SW 1271 (cell line): Measurements from ENCODE around the gene UVSSA.
"Not testable (repeated sequence)": the region's sequence is repeated elsewhere in the genome, so short reads cannot be mapped to it uniquely, and the experiment has no call there.

ENCODE experiments used
- DNase-seq, 2 experiments: peaks; one replicate each; lab custom pipeline; 2025; lab: John Stamatoyannopoulos, UW

The UVSSA gene

DNA sequence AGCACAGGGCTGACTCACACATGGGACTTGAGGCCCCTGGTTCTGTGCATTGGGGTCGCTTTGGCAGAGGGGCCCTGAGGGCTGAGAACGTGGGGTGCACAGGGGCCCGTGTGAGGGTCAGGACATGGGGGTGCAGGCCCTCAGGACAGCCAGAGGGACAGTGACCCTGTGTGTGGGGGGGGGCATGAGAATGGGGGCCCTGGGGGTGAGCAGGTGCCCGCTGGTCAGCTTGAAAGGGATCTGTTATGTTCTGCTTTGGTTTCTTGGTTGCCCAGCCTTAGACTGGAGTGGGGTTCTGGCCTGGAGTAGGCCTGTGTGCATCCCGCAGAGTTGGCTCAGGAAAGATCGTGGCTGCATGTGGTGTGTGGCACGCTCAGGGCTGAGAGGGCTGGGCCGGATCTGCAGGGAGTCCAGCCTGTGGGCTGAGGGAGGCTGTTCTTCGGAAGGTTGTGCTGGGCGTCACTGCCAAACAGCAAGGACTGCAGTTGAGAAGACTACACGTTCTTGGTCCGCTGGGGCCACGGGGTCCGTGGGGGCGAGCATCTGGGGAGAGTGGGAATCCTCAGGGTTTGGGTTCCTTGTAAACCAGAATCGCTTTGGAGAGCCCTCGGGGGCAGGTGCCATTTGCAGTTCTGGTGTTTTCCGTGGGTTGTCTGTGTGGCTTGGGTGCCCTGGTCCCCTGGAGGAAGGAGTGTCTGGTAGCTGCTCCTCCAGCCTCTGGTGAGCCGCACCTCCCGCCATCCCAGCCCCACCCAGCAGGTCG is 15.2 kb upstream of the UVSSA start:
- DNase-seq: no peak

DNA sequence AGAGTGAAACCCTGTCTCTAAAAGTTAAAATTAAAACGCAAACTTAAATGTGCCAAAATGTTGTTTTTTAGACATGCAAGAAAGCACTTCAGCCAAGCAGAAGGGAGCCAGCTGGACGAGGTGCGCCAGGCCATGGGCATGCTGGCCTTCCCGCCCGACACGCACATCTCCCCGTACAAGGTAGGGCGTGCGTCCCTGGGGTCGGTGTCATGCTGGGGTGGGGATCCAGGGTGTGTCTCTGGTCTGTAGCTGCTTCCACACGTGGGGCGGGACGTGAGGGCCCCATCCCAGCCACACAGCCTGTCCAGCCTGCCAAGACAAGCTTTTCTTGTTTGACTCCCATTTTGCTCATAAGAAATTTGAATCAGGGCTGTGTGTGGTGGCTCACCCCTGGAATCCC is 14.3 kb upstream of the UVSSA start:
- DNase-seq: no peak

DNA sequence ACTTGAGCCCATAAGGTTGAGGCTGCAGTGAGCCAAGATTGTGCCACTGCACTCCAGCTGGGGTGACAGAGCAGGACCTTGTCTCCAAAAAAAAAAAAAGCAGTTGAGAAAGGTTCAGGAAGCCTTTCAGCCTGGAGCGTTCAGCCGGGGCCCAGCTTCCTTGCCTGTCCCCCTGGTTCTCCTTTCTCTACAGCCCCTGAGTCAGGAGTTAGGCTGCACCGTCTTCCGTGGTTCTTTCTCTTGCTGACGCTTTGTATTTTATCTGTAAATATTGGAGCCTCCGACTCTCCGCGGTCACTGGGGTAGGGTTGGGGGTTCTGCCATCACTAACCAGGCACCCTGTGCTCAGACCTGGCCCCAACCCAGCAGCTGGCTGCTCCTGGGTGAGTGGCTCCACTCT is 13.8 kb upstream of the UVSSA start:
- no peak for DNase-seq

DNA sequence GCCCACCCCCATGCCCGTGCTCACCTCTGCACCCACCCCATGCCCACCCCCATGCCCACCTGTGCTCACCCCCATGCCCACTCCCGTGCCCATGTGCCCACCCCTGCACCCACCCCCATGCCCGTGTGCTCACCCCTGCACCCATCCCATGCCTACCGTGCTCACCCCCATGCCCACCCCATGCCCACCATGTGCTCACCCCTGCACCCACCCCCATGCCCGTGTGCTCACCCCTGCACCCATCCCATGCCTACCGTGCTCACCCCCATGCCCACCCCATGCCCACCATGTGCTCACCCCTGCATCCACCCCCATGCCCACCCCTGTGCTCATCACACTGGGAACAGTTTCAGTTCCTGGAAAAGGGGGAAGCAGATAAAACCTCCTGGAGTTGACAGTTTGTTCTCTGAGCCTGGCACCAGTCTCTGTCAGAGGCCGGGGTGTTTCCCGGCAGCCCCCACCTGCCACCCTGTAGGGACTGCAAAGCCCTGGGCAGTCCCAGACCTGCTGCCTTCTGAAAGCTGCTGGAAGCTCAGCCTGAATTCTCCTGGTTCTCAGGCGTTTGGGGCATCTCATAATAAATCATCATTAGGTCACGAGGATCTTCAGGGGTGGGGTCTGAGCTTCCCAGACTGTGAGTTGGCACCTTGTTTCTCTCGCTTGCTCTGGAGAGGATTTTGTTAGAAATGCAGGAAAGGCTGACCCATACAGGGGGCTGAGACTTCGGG is 13.0 kb upstream of the UVSSA start:
- not testable (repeated sequence) for DNase-seq

DNA sequence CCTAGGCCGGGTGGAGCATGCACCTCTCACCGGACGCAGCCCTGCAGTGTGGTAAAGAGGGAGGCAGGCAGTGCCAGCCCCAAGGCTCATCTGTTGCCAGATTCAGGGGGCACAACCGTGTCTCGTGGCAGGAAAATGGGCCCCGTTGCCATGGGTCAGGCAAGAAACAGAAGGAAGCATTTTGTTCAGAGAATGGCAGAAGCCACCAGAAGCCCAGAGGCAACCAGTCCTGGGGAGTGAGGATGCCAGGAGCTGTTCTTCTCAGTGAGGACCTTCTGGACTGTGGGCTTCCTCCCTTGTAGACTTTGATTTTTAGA is 12.5 kb upstream of the UVSSA start:
- DNase-seq: no peak

DNA sequence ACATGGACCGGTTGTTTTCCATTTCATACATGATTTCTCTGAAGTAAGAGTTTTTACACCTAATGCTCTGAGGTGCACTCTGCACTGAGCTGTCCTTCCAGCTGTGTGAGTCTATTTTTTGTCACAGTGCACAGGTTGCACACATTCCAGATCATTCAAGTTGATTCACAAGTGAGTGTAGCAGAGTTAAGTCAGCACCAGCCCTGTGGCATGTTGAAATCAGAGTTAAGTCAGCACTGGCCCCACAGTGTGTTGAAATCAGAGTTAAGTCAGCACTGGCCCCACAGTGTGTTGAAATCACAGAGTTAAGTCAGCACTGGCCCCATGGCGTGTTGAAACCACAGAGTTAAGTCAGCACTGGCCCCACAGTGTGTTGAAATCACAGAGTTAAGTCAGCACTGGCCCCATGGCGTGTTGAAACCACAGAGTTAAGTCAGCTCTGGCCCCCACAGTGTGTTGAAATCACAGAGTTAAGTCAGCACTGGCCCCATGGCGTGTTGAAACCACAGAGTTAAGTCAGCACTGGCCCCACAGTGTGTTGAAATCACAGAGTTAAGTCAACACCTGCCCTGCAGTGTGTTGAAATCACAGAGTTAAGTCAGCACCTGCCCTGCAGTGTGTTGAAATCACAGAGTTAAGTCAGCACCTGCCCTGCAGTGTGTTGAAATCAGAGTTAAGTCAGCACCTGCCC is 11.7 kb upstream of the UVSSA start:
- DNase-seq: not testable (repeated sequence)

DNA sequence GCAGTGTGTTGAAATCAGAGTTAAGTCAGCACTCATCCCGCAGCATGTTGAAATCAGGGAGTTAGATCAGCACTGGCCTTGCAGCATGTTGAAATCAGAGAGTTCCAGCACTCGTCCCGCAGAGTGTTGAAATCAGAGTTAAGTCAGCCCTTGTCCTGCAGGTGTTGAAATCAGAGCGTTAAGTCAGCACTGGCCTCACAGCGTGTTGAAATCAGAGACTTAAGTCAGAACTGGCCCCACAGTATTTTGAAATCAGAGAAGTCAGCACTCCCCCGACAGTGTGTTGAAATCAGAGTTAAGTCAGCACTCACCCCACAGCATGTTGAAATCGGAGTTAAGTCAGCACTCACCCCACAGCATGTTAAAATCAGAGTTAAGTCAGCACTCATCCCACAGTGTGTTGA is 10.9 kb upstream of the UVSSA start:
- no peak for DNase-seq

DNA sequence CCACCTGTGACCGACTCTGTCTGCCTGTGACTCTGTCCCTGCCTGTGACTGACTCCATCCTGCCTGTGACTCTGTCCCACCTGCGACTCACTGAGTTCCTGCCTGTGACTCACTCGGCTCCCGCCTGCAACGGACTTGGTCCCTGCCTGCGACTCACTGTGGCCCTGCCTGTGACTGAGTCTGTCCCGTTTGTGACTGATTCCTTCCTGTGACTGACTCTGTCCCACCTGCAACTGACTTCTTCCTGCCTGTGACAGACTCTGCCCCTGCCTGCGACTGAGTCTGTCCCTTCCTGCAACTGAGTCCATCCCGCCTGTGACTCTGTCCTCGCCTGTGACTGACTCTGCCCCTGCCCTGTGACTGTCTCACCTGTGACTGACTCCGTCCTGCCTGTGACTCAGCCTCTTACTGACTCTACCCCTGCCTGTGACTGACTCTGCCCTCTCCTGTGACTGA is 9.6 kb upstream of the UVSSA start:
- DNase-seq: peak; percentile 11 to 47

DNA sequence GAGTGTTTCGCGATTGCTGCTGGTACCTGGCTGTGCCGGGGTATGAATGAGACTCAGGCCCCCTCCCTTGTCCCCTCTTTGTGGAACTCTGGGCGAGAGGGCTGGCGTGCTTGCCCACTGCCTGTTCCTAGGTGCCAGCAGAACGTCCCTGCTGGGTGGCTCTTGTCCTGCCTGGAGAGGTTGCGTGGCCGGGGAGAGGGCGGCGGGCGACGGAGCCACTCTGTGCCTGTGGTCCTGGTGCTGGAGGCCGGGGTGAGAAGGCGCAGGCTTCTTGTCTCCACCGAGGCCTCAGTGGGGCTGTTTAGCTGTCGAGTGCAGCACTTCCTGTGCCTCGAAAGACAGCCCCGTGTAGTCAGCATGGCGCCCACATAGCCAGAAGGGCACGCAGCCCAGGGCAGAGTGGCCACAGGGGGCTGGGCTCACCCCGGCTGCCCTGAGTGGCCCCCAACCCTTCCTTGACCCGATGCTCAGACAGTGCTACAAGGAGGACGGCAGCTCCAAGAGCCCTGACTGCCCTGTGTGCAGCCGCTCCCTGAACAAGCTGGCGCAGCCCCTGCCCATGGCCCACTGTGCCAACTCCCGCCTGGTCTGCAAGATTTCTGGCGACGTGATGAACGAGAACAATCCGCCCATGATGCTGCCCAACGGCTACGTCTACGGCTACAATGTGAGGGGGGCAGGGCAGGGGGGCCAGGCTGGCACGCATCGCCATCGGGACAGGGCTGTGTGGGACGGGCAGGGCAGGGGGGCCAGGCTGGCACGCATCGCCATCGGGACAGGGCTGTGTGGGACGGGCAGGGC is 8.9 kb upstream of the UVSSA start:
- no peak for DNase-seq

DNA sequence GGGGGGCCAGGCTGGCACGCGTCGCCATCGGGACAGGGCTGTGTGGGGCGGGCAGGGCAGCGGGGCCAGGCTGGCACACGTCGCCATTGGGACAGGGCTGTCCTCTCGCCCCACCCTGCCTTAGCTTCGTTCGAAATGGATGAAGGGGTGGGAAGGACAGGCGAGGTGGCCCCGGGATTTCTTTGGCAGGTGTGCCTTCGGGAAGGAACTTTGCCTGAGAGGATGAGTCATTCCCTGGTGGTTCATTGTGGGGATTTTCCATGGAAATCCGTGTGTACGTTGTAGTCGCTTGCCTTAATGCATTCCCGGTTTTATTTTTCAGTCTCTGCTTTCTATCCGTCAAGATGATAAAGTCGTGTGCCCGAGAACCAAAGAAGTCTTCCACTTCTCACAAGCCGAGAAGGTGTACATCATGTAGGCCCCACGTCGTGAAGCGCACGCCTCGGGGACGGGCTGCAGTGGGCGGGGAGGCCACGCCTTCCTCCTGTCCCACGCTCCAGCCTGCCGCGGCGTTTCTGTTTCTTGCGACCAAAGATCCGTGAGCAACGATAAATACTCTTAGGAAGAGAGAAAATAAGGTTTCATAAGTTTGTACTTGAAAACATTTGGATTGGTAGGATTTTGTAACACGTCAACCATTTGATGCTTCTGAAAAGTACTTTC is 8.1 kb upstream of the UVSSA start:
- DNase-seq: no peak

DNA sequence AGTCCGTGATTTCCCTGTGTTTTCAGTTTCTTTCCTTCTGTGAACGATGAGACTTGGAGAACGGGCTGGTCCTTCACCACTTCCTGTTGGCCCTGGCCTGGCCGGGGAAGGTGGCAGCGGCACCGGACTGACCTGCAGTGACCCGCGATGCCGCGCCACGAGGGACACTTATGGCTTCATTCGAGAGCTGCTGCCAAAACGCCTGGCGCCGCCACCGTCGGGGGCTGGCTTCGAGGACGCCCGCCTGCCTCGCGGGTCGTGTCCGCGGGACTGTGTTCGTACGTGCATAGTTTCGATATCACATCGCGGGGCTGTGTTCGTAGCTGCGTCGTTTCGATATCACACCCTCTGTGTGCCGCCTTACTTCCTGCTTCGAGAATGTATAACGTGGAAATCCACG is 7.5 kb upstream of the UVSSA start:
- DNase-seq: no peak

DNA sequence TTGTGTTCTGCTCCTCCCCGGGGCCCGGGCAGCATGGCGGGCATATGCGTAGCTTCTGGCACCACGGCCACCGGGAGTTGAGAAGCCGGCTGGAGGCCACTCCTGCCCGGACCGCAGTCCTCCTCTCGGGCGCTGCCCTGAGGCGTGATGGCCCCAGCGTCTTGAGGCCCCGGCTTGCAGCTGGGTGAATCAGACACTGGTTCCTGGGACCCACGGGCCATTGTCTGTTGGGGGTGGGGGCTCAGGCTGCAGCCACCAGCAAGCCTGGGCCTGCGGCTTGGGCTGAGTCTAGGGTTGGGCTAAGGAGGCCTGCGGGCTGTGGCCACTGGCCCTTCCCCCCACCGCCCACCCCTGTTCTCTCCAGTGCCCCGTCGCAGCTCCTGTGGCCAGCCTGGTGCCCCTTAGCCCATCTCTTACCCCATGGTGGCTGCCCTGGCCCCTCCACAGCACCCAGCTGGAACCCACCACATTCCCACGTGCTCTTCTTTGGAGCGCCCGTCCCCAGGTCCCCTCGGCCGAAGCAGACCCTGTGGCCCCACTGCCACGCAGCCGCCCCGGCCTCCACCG is 6.7 kb upstream of the UVSSA start:
- DNase-seq: no peak

DNA sequence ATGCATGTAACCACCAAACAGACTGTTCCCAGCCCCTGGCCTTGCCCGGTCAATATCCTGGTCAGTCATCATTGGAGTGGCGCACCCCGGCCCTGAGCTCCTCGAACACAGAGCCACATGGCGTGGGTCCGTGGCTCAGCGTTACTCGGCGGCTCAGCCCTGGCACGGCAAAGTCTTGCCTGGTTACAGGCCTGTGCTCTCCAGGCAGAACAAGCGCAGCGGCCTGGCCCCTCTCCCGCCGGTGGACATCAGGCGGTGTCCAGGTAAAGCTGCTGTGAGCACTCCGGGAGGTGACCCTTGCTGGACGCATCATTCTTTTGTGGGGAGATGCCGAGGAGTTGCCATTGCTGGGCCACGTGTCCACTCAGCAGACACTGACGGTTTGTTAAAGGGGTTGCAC is 6.1 kb upstream of the UVSSA start:
- no peak for DNase-seq

DNA sequence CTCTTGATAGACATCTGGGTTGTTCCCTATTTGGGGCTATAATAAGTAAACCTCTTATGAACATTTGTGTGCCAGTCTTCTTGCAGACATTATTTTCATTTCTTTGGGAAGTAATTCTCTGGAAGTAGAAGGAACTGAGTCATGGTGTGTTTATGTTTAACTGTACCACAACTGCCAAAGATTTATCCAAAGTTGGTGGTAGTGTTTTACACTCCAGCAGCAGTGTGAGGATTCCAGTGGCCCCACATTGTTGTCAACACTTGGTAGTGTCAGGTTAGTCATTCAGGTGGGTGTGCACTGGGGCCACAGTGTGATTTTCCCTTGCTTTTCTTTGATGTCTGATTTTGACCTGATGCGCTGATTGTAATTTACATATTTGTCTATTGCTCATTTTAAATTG is 5.0 kb upstream of the UVSSA start:
- DNase-seq: no peak

DNA sequence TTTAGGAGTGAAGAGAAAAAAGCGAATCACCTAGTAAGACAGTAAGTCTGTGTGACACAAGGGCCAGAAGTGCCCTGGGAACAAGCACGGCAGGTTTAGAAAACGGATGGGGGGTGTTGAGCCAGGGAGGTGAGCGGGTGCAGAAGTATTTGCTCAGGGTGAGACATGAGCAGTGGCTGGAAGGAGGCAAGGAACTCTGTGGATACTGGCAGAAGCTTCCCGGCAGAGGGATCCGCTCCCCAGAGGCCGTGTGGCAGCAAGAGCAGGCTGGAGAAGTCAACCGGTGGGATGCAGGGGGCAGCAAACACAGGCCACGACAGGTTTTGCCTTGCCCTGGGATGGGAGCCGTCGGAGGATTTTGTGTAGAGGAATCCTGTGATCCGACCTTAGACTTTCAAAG is 2.3 kb upstream of the UVSSA start:
- DNase-seq: no peak

DNA sequence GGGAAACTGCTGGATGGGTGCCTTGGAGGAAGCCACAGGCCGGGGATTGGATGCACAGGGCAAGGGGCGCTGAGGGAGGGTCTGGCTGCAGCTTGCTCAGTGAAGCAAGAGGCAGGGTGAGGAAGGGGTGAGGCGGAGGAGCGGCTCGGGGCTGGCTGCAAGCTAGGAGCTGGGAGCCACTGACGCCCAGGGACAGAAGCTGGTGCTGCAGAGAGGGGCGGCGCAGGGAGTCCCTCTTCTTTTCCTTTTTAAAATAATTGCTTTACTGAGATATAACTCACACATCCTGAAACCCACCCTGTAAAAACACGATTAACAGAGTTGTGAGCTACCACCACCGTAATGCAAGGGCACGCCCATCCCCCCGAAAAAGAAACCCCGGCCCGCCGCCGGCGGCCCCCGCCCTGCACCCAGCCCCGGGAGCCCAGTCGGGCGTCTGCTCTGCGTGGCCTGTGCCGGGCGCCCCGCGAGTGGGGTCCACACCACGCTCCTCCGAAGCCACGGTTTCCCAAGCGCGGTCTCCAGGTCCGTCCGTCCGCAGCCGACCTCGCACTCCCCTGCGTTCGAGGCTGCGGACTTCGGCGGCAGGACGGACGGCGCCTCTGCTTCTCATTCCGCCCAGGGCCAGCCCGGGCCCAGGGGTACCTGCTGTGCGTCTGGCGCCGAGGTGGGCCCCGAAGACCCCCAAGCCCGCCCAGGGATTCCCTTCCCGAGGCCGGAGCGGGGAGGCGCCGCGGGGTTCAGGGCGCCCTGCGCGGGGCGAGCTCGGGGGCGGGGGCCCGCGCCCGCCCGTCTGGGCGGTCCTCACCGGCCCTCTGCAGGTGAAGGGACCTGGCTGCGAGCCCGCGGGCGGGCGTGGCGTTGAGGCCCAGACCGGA is 866 bp upstream of the UVSSA start:
- DNase-seq: peak in 1 of 2 experiments; percentile 48

DNA sequence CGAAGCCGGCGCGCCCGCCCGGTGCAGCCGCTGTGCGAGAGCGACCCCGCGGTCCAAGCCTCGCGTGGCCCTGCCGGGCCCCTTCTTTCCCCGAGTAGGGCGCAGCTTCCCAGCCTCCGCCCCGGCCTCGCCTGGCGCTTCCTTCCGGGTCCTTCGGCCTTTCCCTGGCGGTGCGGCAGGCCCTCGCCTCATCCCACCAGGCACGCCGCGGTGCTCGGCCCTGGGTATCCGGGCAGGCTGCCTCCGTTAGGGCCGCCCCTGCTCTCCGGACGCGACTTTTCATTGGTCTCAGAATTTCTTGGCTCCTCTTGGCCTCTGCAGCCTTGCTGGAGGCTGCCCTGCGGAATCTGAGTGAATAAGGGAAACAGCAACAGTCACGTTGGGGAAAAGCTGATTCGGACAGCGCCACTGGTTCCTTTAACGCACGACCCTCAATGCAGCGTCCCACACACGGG is 429 bp downstream of the UVSSA start:
- DNase-seq: peak in 1 of 2 experiments; percentile 61

DNA sequence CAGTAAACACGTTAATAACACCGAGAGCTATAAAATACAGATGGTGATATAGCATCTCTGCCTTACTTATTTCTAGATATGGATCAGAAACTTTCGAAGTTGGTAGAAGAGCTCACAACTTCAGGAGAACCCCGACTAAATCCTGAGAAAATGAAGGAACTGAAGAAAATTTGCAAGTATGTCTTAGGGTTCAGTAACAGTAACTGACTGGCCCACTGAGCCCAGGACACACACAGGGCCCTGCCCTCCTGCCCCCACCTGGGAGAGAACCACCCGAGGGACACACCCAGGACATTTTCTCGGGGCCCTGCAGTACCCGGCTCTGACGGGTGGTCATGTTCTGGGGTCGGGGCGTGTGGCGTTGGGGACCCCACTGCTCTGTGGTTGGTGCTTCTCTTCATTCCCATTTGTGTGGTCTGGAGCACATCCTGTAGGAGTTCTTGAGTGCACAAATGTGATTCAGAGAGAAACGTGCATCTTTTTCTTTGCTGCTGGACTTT is 1.1 kb downstream of the UVSSA start:
- DNase-seq: no peak

DNA sequence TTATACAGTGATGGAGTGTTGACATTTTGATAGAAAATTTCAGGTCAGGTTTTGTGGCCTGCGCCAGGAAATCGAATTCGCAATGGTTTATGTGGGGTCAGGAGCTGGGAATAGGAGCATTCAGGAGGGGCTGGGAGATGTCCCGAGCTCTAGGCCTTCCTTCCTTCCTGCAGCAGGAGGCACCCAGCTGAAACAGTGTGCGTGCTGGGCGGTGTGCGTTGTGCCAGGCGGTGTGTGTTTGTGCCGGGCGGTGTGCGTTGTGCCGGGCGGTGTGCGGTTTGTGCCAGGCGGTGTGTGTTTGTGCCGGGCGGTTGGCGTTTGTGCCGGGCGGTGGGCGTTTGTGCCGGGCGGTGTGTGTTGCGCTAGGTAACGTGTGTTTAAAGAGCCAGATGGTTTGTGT is 1.7 kb downstream of the UVSSA start:
- no peak for DNase-seq
